ENCODE data around the gene DPEP2.

DPEP2 gene

GRCh38 chr16:67951485-67951884, 47.8 kb downstream of the DPEP2 start:
- H3K4me3 ChIP-seq (replicated peaks in 1 of 2; ENCODE audit: low read depth in 2 of 2, low read length in 2 of 2) = no peak overlapping the region
- TF ChIP-seq CTCF (IDR thresholded peaks at IDR 0.05; ENCODE audit: low read depth, low read length) = no peak
- DNase-seq (ENCODE audit: low read depth in 2 of 2) = no peak

GRCh38 chr16:67950335-67950843, 48.9 kb downstream of the DPEP2 start:
- TF ChIP-seq CTCF (IDR thresholded peaks at IDR 0.05; ENCODE audit: low read depth, low read length) = no peak
- H3K4me3 ChIP-seq (replicated peaks in 1 of 2; ENCODE audit: low read depth in 2 of 2, low read length in 2 of 2) = no peak overlapping the region
- no peak for DNase-seq (ENCODE audit: low read depth in 2 of 2)

GRCh38 chr16:67949645-67950044, 49.6 kb downstream of the DPEP2 start:
- no peak overlapping the region for H3K4me3 ChIP-seq (replicated peaks in 1 of 2; ENCODE audit: low read depth in 2 of 2, low read length in 2 of 2)
- DNase-seq (ENCODE audit: low read depth in 2 of 2) = no peak
- TF ChIP-seq CTCF (IDR thresholded peaks at IDR 0.05; ENCODE audit: low read depth, low read length) = no peak

- H3K4me3 ChIP-seq (replicated peaks in 1 of 2; ENCODE audit: low read depth in 2 of 2, low read length in 2 of 2) = no peak overlapping the region
- DNase-seq (ENCODE audit: low read depth in 2 of 2) = no peak
- TF ChIP-seq CTCF (IDR thresholded peaks at IDR 0.05; ENCODE audit: low read depth, low read length) = no peak
These were observed 51.3 kb downstream of the DPEP2 start for GRCh38 chr16:67948015-67948414.

- TF ChIP-seq CTCF (IDR thresholded peaks at IDR 0.05; ENCODE audit: low read depth, low read length) = no peak
- no peak for DNase-seq (ENCODE audit: low read depth in 2 of 2)
- no peak overlapping the region for H3K4me3 ChIP-seq (replicated peaks in 1 of 2; ENCODE audit: low read depth in 2 of 2, low read length in 2 of 2)
These were observed 52.2 kb downstream of the DPEP2 start for GRCh38 chr16:67946966-67947558.

- no peak for TF ChIP-seq CTCF (IDR thresholded peaks at IDR 0.05; ENCODE audit: low read depth, low read length)
- no peak overlapping the region for H3K4me3 ChIP-seq (replicated peaks in 1 of 2; ENCODE audit: low read depth in 2 of 2, low read length in 2 of 2)
- no peak for DNase-seq (ENCODE audit: low read depth in 2 of 2)
These were observed 53.1 kb downstream of the DPEP2 start for GRCh38 chr16:67946128-67946569.

Data from cardiac fibroblast (primary cell).